Hepatocyte (in vitro differentiated cells): ENCODE data around the gene METAP1D. TPM values are rescaled to one million over a fixed set of nuclear protein-coding genes. Genes with fewer than 3 reads are reported as not detected.

Experiments
- DNase-seq: peaks from one replicate; pipeline ENCODE4 v3.0.0-alpha.2; 2016; ENCODE audit warnings: low spot score
- H2AFZ ChIP-seq: fragments of 200-600 bp; sonication (generic); 2 replicates; pipeline ENCODE4 v1.6.0; 2016; ENCODE audit warnings: antibody characterized with exemption, mild to moderate bottlenecking
- H3K27ac ChIP-seq: fragments of 200-600 bp; sonication (generic); 2 replicates; pipeline ENCODE4 v1.5.1; 2016; ENCODE audit warnings: mild to moderate bottlenecking
- H3K27me3 ChIP-seq: fragments of 200-600 bp; sonication (generic); 2 replicates; pipeline ENCODE4 v1.6.1; 2016
- H3K36me3 ChIP-seq: fragments of 200-600 bp; sonication (generic); replicated peaks from 2 replicates; pipeline ENCODE4 v1.5.1; 2016; ENCODE audit warnings: low read depth; ENCODE audit not compliant: insufficient read depth
- H3K4me1 ChIP-seq: fragments of 200-600 bp; sonication (generic); 2 replicates; pipeline ENCODE4 v1.5.1; 2016; ENCODE audit warnings: mild to moderate bottlenecking, moderate library complexity; ENCODE audit not compliant: insufficient read depth
- H3K4me2 ChIP-seq: fragments of 200-600 bp; sonication (generic); 2 replicates; pipeline ENCODE4 v1.6.0; 2016
- H3K4me3 ChIP-seq: fragments of 200-600 bp; sonication (generic); 2 replicates; pipeline ENCODE4 v1.5.1; 2016; ENCODE audit warnings: mild to moderate bottlenecking
- H3K79me2 ChIP-seq: fragments of 200-600 bp; sonication (generic); 2 replicates; pipeline ENCODE4 v1.6.0; 2017; ENCODE audit warnings: mild to moderate bottlenecking
- H3K9me2 ChIP-seq: fragments of 200-600 bp; sonication (generic); replicated peaks from 2 replicates; pipeline ENCODE4 v1.6.0; 2017; ENCODE audit warnings: mild to moderate bottlenecking; ENCODE audit not compliant: insufficient read depth
- H3K9me3 ChIP-seq: fragments of 200-600 bp; sonication (generic); 2 replicates; pipeline ENCODE4 v1.5.1; 2016; ENCODE audit warnings: low read depth, mild to moderate bottlenecking
- H4K20me1 ChIP-seq: fragments of 200-600 bp; sonication (generic); 2 replicates; pipeline ENCODE4 v1.6.0; 2016; ENCODE audit warnings: mild to moderate bottlenecking; ENCODE audit not compliant: insufficient read depth, poor library complexity, severe bottlenecking
- CTCF ChIP-seq: fragments of 200-600 bp; sonication (generic); IDR thresholded peaks from 2 replicates; pipeline ENCODE4 v1.5.1; 2016; ENCODE audit warnings: antibody characterized with exemption, mild to moderate bottlenecking; ENCODE audit not compliant: poor library complexity
- EZH2 ChIP-seq: fragments of 200-600 bp; sonication (generic); IDR thresholded peaks from 2 replicates; pipeline ENCODE4 v1.6.1; 2016; ENCODE audit warnings: antibody characterized with exemption, mild to moderate bottlenecking, borderline replicate concordance
- EZH2phosphoT487 ChIP-seq: fragments of 200-600 bp; sonication (generic); IDR thresholded peaks from one replicate; pipeline ENCODE4 v1.6.1; 2018; ENCODE audit warnings: antibody characterized with exemption, mild to moderate bottlenecking, low read depth, moderate library complexity; ENCODE audit not compliant: unreplicated experiment, severe bottlenecking
- WGBS: methylation state at CpG from one replicate; pipeline ENCODE4 v1.1.6; 2016; ENCODE audit warnings: low lambda C conversion rate; ENCODE audit errors: missing lambda C conversion rate; 5-methylcytosine and 5-hydroxymethylcytosine counted together
- polyA plus RNA-seq: library from polyadenylated mRNA; unstranded; fragments of >200 nt; fragmentation: Nextera tagmentation; extraction: Ambion mirVana; gene quantifications from 2 replicates; pipeline ENCODE4 v1.2.1, GENCODE V29; 2016
- total RNA-seq: library from RNA; depleted of rRNA; stranded (reverse); fragments of >200 nt; gene quantifications from 2 replicates; pipeline ENCODE4 v1.2.3, GENCODE V29; 2014

Gene METAP1D
- total and polyA plus RNA-seq, 2 experiments from 2014 or later: 2.8 to 6.0 TPM

DNA sequence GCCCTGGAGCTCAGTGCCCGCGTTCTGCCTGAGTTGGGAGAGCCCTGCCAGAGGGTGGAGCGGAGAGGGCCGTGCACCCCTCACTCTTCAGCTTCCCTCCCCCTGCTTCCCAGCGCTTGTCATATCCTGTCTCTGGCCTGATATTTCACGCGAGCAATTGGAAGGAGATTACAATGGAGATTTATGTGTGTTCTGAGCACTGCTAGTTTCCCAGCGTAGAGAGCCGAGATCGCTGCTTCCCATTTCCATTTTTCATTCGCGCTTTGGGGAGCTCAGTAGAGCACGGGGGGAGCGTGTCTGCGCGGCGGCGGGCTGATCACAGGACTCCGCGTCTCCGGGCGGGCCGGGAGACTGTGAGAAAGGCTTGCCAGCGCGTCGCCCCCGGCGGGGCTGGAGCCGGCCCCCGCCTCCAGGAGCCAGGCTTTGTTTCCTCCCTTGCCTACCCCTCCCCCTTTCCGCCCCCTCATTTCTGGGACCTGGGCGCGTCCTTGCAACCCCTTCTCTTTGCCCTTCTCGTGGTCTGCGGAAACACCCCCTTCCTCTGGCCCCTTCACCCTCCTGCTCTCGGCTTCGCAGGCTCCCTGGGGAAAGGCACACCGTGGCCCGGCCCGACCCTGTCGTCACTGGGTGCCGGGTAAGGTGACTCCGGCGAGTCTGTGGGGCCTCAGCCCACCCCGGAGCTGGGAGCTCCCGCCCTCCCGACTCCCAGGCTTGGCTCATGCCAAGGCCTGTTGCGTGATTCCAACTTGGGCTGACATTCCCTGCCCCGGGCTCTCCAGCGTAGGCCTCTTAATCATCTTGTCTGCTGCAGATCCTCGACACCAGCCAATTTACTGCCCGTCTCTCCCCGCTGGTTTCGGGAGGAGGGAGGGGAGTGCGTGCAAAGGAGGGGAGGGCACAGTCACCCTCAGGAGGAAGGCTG is 97.1 kb downstream of the METAP1D start:
- 2% methylated on average over 47 of the region's 55 CpGs for WGBS
- H3K27me3 ChIP-seq: peaks cover 98% of the 10 kb centered on the region
- no peaks in the 10 kb centered on the region for H3K9me2 ChIP-seq
- H3K36me3 ChIP-seq: no peaks in the 10 kb centered on the region
- no peaks in the 10 kb centered on the region for H3K9me3 ChIP-seq
- peaks cover 56% of the 10 kb centered on the region for H3K4me1 ChIP-seq
- peak; percentile 56 for TF ChIP-seq EZH2phosphoT487
- peak; percentile 65 for TF ChIP-seq EZH2
- TF ChIP-seq CTCF: no peak
- H3K79me2 ChIP-seq: no peaks in the 10 kb centered on the region
- peak; percentile 49 for DNase-seq
- H3K4me3 ChIP-seq: peak overlapping the region; percentile 19
- peak overlapping the region; percentile 93 for H3K4me2 ChIP-seq
- peak overlapping the region; percentile 47 for H2AFZ ChIP-seq
- no peak overlapping the region for H3K27ac ChIP-seq
- H4K20me1 ChIP-seq: no peaks in the 10 kb centered on the region

DNA sequence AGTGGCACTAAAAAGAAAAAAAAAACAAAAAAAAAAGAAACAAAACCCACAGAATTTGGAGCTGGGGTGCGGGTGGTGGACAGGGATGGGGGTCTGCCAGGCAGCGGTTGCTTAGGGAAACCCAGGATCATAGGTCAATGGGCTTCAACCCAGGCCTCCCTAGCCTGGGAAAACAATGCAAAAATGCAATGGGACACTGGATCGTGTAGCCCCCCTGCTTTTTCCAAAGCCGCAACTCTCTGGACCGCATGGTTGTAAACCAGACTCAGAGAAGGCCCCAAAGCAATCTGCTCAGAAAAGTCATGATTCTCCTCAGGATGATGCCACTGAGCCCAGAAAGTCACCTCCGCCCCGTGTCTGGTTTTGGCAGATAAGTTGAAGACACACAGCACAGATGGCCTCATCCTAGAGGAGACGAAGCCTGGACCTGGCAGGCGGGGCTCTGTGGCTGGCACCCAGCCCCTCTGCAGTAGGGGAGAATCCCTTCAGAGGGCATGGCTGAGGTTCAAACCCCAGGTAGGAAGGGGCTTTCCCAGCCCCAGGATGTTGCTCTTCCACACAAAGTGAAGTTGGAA is 97.9 kb downstream of the METAP1D start:
- Histone ChIP-seq H3K9me2 (no peaks in the 10 kb centered on the region), H4K20me1 (no peaks in the 10 kb centered on the region), H3K36me3 (no peaks in the 10 kb centered on the region), H3K27ac (no peak overlapping the region), H2AFZ (no peak overlapping the region), H3K27me3 (peaks cover 97% of the 10 kb centered on the region), H3K79me2 (no peaks in the 10 kb centered on the region), H3K4me1 (peaks cover 63% of the 10 kb centered on the region), H3K4me2 (peak overlapping the region; percentile 93), H3K4me3 (no peak overlapping the region), H3K9me3 (no peaks in the 10 kb centered on the region)
- peak; percentile 15 for TF ChIP-seq EZH2
- peak; percentile 62 for TF ChIP-seq EZH2phosphoT487
- no peak for TF ChIP-seq CTCF
- 36% methylated on average over 9 of the region's 9 CpGs for WGBS
- no peak for DNase-seq

- peaks cover 96% of the 10 kb centered on the region for H3K27me3 ChIP-seq
- TF ChIP-seq EZH2 (no peak), CTCF (no peak), EZH2phosphoT487 (no peak)
- no peaks in the 10 kb centered on the region for H3K79me2 ChIP-seq
- H2AFZ ChIP-seq: no peak overlapping the region
- no peaks in the 10 kb centered on the region for H3K9me3 ChIP-seq
- H3K27ac ChIP-seq: no peak overlapping the region
- H3K9me2 ChIP-seq: no peaks in the 10 kb centered on the region
- H4K20me1 ChIP-seq: no peaks in the 10 kb centered on the region
- H3K4me2 ChIP-seq: peak overlapping the region; percentile 96
- no peaks in the 10 kb centered on the region for H3K36me3 ChIP-seq
- H3K4me3 ChIP-seq: no peak overlapping the region
- 46% methylated on average over 1 of the region's 1 CpG for WGBS
- H3K4me1 ChIP-seq: peaks cover 63% of the 10 kb centered on the region
- no peak for DNase-seq
Observed at GRCh38 chr2:172098287-172098649, 98.5 kb downstream of the METAP1D start.
